ENCODE measurements around the gene FOXRED2.
"Not testable (repeated sequence)": the region's sequence is repeated elsewhere in the genome, so short reads cannot be mapped to it uniquely, and the experiment has no call there.

FOXRED2 gene

GRCh38 chr22:36467946-36468345 lies 38.9 kb downstream of the FOXRED2 start:
- DNase-seq: no peak

- no peak for DNase-seq
These were observed 39.6 kb downstream of the FOXRED2 start for GRCh38 chr22:36467042-36467810.

DNA sequence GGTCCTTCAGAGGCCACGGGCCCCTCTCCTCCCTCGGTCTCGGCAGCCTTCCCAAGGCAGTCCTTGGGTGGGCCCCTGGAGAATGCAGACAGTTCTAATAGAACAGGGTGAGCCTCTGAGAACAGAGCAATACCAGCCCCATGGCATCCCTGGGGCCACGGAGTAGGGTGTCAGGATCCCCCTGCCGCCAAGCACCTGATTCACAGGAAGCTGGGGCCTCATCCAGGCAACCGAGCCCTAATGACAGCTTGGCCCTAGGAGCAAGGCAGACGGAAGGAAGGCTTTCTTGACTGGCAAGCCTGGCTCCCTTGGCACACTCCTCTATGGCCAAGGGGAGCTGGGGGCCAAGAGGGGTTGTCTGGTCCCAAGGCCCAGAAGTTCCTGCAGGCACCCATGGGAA lies 40.6 kb downstream of the FOXRED2 start:
- no peak for DNase-seq

GRCh38 chr22:36465232-36466021 lies 41.4 kb downstream of the FOXRED2 start:
- no peak for DNase-seq

GRCh38 chr22:36464715-36465231 lies 42.1 kb downstream of the FOXRED2 start:
- no peak for DNase-seq

DNA sequence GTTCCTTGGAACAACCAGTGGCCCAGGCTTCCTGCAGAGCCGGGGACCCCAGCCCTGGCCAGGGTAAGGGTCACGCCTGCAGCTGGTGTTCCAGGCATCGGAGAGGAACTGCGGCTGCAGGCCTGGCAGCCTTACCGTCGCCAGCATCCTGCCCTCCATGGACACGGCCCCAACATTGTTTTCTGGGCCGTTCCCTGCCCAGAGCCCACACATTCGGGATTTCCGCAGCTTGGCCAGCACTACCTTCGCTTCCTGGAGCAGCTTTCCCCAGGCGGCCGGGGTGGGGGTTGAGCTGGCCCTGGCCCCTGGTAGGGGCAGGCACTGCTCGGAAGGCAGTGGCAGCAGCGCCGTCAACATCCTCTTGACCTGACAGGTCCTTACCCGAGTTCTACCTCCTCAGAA lies 43.1 kb downstream of the FOXRED2 start:
- DNase-seq: no peak

GRCh38 chr22:36461665-36462649 lies 44.9 kb downstream of the FOXRED2 start:
- no peak for DNase-seq

DNA sequence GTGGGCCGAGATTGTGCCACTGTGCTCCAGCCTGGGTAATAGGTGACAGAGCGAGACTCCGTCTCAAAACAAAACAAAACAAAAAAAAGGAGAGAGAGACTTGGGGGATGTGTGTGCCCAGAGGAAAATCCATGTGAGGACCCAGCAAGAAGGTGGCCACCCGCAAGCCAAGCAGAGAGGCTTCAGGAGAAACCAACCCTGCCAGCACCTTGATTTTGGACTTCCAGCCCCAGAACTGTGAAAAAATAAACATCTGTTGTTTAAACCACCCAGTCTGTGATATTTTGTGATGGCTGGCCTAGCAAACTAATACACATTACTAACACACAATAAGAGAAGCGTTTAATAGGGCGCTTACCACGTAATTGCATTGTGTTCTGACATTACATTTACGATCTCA lies 46.6 kb downstream of the FOXRED2 start:
- DNase-seq: no peak

DNA sequence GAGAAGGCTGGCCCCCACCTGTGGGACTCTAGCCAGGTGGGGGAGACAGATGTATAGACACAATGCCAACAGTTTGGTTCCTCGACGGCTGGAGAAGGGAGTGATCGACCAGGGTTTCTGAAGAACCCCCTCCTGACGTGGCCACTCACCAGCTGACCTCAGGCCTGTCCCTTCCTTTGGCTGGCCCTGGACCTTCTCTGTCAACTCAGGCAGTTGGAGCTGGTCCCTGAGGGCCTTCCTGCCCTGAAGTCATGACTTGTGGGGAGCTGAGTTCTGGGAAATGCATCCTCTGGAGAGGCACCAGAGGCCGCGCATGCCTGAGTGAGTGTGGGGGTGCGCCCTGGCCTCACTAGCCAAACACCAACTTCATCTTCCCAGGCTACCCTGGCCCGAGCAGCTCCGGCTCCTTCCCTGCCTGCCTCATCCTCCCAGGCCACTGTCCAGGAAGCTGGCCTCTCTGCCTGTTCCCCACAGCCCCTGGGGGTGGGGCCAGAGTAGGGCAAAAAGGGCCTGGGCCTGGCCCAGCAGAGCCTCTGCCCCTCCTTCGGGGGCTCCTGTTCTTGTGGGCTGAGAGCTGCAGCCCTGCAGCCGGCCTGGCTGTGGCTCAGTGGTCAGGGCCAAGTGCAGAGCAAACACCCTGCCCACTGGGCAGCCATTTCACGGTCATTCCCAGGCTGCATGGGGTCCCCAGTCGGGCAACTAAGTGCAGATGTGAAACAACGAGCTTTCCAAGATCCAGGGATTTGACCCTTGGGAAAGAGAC lies 49.0 kb downstream of the FOXRED2 start:
- no peak for DNase-seq

GRCh38 chr22:36456464-36456845 lies 50.4 kb downstream of the FOXRED2 start:
- DNase-seq: no peak

- no peak for DNase-seq
These were observed 51.0 kb downstream of the FOXRED2 start for GRCh38 chr22:36455571-36456463.

GRCh38 chr22:36454916-36455570 lies 51.8 kb downstream of the FOXRED2 start:
- peak; percentile 97 for DNase-seq

GRCh38 chr22:36453855-36454378 lies 52.9 kb downstream of the FOXRED2 start:
- no peak for DNase-seq

DNA sequence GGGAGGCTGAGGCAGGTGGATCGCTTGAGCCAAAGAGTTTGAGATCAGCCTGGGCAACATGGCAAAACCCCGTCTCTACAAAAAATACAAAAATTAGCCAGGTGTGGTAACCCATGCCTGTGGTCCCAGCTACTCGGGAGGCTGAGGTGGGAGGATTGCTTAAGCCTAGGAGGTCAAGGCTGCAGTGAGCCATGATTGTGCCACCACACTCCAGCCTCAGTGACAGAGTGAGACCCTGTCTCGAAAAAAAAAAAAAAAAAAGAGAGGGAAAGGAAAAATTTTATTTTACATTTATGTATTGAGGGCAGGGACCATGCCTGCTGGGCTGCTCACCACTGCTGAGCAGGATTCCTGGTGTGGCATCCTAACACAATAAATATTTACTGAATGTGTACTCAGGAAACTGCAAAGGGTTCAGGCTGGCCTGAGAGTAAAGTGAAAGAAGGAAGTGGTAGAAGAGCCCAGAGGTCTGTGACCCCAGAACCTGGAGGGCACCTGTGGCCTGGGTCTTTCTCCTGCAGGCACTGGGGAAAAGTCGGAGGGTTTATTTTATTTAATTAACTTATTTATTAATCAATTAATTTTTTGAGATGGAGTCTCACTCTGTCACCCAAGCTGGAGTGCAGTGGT lies 53.7 kb downstream of the FOXRED2 start:
- DNase-seq: not testable (repeated sequence)

DNA sequence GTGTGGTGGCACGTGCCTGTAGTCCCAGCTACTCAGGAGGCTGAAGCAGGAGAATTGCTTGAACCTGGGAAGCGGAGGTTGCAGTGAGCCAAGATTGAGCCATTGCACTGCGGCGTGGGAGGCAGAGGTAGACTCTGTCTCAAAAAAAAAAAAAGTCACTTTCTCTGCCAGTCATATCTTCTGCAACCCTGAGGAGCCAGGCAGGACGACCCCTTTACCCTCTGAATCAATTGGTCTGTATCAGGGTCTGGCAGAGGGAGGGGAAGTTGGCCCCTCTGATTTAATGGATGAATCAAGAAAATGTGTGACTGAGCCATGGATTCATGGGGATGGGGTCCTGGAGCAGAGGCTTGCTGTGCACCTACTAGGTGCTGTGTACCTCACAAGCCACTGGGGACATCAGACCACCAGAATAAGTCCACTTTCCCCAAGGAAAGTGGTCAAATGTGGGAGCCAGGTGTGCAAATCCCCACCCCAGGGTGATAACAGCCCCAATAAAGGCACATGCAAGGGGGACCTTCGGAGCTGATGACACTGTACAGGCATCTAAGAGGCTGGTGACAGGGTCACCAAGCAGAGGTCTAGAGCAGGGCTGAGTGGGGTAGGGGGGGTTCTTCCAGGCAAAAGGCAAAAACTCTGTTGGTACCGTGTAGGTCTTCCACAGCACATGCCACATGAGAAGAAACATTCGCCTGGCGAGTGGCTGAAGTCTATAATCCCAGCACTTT lies 54.4 kb downstream of the FOXRED2 start:
- no peak for DNase-seq

GRCh38 chr22:36450923-36451322 lies 55.9 kb downstream of the FOXRED2 start:
- DNase-seq: not testable (repeated sequence)

DNA sequence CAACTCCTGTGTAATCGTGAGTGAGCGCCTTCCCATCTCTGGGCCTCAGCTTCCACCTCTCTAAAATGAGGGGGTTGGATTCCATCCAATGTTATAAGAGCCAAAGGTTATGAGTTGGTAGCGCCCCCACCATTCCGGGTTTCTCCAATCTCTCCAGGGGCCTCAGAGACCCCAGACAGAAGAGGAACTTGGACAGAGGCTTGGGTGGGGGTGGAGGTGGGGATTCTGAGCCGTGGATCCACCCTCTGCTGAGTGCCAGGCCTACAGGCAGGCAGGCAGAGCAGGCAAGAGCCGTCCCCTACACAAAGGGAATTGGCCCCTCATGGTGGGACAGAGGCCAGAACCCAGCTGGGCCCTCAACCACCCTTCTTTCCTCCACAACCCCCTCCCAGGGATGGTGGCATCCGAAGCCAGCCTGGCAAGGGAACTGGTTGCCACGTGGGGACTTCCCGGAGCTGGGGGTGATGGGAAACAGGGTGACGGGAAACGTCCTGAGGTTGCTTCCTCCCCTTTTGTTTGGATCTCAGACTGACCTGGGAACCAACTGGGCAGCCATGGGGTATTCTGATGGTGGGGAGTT lies 57.2 kb downstream of the FOXRED2 start:
- no peak for DNase-seq

GRCh38 chr22:36447632-36448031 lies 59.2 kb downstream of the FOXRED2 start:
- DNase-seq: no peak

Data from activated CD8-positive, alpha-beta memory T cell treated with anti-CD3 and anti-CD28 coated beads for 24 hours (primary cell).